SH-SY5Y (cell line): ENCODE data around the gene C3orf49.

ENCODE experiments used
- GATA2 ChIP-seq: IDR thresholded peaks from 2 replicates; pipeline ENCODE4 v1.6.1; 2011; ENCODE audit warnings: mild to moderate bottlenecking, low read depth, low read length
- GATA3 ChIP-seq: IDR thresholded peaks from 2 replicates; pipeline ENCODE4 v1.6.1; 2011; ENCODE audit warnings: low read depth, mild to moderate bottlenecking, low read length, moderate library complexity

DNA sequence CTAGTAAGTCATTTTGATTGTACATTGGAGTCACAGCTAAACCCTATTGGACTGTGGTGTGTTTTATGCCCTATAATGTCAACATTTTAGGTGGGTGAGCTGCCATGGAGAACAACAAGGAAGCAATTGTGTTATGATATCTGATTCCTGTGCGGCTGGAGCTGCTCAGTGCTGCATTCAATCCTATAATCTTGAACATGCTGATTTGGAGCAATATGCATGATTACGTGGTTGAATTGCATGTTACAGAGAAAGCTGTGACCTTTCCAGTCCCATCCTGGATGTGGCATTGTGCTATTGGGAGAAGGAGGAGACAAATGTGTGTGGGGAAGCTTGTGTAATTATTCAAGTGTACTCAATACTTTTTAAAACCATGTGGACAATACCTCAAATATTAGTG lies 20.1 kb upstream of the C3orf49 start:
- TF ChIP-seq GATA2 (0 out of 2 replicates have a peak, but pooled peaks have one; percentile 17), GATA3 (no peak)
